Left lung (tissue), 10 donors: Measurements from ENCODE around the gene OCA2. TPM values are rescaled to one million over a fixed set of nuclear protein-coding genes. Genes with fewer than 3 reads are reported as not detected.
A peak's percentile ranks its signal among the peaks of the same experiment; 100 is the strongest.

Source experiments
- ATAC-seq: fragments of 200-7000 bp; cut with Tn5 transposase; one replicate; pipeline ENCODE4 v1.9.1; 2020; ENCODE audit warnings: moderate library complexity
- DNase-seq, 4 donors: peaks; one replicate each; pipeline ENCODE4 v3.0.0-alpha.2; 2013 to 2020
- H3K27ac ChIP-seq, 2 donors: fragments of 200-600 bp; sonication (generic) in 1 of 2; one replicate each; pipeline versions ENCODE4 v1.5.0 to v1.8.0; 2020 to 2021
- H3K27me3 ChIP-seq, 2 donors: fragments of 200-600 bp; sonication (generic) in 1 of 2; one replicate each; pipeline versions ENCODE4 v1.5.0 to v1.8.0; 2020 to 2021
- H3K36me3 ChIP-seq, 2 donors: fragments of 200-600 bp; sonication (generic) in 1 of 2; one replicate each; pipeline versions ENCODE4 v1.5.0 to v1.8.0; 2020 to 2021
- H3K4me1 ChIP-seq, 2 donors: fragments of 200-600 bp; one replicate each; pipeline ENCODE4 v1.8.0; 2021
- H3K4me3 ChIP-seq, 2 donors: fragments of 200-600 bp; sonication (generic) in 1 of 2; one replicate each; pipeline versions ENCODE4 v1.5.0 to v1.8.0; 2020 to 2021; ENCODE audit warnings: mild to moderate bottlenecking in 1 of 2
- H3K9me3 ChIP-seq, 2 donors: fragments of 200-600 bp; sonication (generic) in 1 of 2; one replicate each; pipeline versions ENCODE4 v1.5.0 to v1.8.0; 2020 to 2021
- intact Hi-C, 2 donors: fragments of 100-400 bp; cut with DNase I; formaldehyde crosslinking; loops; one replicate each; pipeline versions ENCODE4 v1.11.2 to v1.14.2; 2022
- polyA plus RNA-seq, 6 donors: library from polyadenylated mRNA; unstranded; fragments of 120-200 nt; gene quantifications; one replicate each; pipeline ENCODE4 v1.2.1, GENCODE V29; 2013; ENCODE audit not compliant: insufficient read length in 6 of 6
- total RNA-seq, 2 donors: library from RNA; stranded (reverse); fragmentation: NEBNext Ultra II Directional; extraction: Animal tissue kit (Norgen Biotek cat#: 25700); gene quantifications; one replicate each; pipeline ENCODE4 v1.2.1, GENCODE V29; 2021
- TF ChIP-seq, protein P1 (sequence below), 2 donors: fragments of 200-600 bp; sonication (generic) in 1 of 2; IDR thresholded peaks; one replicate each; pipeline versions ENCODE4 v1.5.0 to v1.8.0; 2021; ENCODE audit warnings: antibody characterized with exemption in 2 of 2
- donor health status: DM: no; HTN: yes; CAD: no.
- donor health status: DM: no; HTN: no; CAD: no.

The OCA2 gene
- total and polyA plus RNA-seq, 8 donors = 0.81 to 21.7 (median 13.2) TPM

DNA sequence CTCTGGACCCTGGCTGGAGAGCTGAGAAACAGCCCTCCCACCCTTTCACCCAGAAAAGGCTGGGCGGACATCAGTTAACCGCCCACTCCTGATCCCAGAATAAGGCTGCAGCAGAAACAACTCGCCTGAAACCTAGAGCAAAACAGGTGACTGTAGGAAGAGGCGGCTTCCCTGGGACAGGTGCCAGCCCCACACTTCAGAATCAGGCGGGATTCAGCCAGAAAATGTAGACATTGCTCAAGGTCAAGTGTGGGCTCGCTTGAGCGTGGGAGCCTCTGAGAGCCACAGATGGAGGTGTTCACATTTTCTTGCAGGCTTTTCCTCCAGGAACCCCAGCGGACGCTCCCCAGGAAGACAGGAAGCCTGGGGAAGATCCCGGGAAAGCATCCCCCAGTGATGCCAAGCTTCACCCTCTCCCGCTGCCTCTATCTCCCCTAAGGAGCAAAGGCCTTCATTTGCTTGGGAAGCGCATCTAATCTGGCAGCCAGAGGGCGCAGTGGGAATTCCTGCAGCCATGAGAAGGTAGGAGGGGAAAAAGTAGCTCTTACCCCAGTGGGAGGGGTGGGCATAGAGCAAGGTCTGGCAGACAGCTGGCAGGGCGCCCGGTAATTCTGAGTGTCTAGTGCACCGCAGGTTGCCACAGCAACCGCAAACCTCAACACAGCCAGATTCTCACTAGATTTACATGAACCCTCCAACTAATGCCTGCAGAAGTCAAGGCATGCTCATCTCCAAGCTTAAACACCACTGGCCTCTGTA, 77.7 kb downstream of the OCA2 start:
- H3K27ac ChIP-seq = no peak overlapping the region
- no peak overlapping the region for H3K4me3 ChIP-seq
- no peaks in the 10 kb centered on the region for H3K9me3 ChIP-seq
- TF ChIP-seq, protein P1, sequence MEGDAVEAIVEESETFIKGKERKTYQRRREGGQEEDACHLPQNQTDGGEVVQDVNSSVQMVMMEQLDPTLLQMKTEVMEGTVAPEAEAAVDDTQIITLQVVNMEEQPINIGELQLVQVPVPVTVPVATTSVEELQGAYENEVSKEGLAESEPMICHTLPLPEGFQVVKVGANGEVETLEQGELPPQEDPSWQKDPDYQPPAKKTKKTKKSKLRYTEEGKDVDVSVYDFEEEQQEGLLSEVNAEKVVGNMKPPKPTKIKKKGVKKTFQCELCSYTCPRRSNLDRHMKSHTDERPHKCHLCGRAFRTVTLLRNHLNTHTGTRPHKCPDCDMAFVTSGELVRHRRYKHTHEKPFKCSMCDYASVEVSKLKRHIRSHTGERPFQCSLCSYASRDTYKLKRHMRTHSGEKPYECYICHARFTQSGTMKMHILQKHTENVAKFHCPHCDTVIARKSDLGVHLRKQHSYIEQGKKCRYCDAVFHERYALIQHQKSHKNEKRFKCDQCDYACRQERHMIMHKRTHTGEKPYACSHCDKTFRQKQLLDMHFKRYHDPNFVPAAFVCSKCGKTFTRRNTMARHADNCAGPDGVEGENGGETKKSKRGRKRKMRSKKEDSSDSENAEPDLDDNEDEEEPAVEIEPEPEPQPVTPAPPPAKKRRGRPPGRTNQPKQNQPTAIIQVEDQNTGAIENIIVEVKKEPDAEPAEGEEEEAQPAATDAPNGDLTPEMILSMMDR (IDR thresholded peaks at IDR 0.05) = peak in 1 of 2 donors; percentile 40
- no peaks in the 10 kb centered on the region for H3K36me3 ChIP-seq
- H3K4me1 ChIP-seq = no peaks in the 10 kb centered on the region
- peak; percentile 58 to 91 (median 74) for DNase-seq
- H3K27me3 ChIP-seq = no peaks in the 10 kb centered on the region
- intact Hi-C loops = no loop called here
- ATAC-seq = peak; percentile 92

GRCh38 chr15:28020644-28021043, 78.5 kb downstream of the OCA2 start:
- intact Hi-C loops = no loop called here
- ATAC-seq = no peak
- Histone ChIP-seq H3K27me3 (no peaks in the 10 kb centered on the region), H3K27ac (no peak overlapping the region), H3K4me1 (no peaks in the 10 kb centered on the region), H3K4me3 (no peak overlapping the region), H3K36me3 (no peaks in the 10 kb centered on the region), H3K9me3 (no peaks in the 10 kb centered on the region)
- DNase-seq = no peak
- TF ChIP-seq, protein P1 (IDR thresholded peaks at IDR 0.05) = no peak

DNA sequence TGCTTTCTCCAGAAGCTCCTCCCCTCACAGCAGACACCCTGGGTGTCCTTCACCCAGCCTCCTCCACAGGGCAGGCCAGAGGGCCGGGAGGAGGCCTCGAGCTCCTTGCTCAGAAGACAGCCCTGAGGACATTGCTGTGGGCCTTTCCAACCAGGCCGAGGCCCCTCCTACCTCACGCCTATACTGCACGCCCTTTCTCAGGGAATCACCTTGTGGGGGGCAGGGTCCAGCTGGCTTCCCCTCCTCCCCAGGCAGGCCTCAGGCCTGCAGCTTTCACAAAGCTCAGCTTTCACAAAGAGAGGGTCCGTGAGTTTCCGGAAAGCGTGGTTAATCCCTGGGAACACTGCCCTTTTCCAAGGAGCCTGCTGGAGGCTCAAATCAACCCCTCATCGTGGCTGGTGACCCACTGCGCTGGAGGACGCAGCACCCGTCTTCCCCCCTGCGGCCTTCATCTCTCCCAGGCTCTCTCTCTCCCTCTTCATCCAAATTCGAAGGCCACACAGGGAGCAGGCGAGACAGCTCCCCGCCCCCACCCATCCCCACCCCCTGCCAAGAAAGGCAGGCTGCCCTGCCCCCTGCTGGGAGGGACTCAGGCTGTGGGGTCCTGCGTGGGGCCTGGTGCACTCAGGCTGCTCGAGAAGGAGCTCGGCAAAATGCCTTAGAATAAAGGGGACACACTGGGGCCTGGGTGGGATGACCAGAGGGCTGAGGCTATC, 79.4 kb downstream of the OCA2 start:
- no peaks in the 10 kb centered on the region for H3K9me3 ChIP-seq
- ATAC-seq = no peak
- no peak overlapping the region for H3K27ac ChIP-seq
- H3K36me3 ChIP-seq = no peaks in the 10 kb centered on the region
- H3K27me3 ChIP-seq = no peaks in the 10 kb centered on the region
- no peak overlapping the region for H3K4me3 ChIP-seq
- H3K4me1 ChIP-seq = no peaks in the 10 kb centered on the region
- peak in 2 of 4 donors; percentile 27 to 50 for DNase-seq
- TF ChIP-seq, protein P1 (IDR thresholded peaks at IDR 0.05) = no peak
- intact Hi-C loops = no loop called here

- ATAC-seq (no peak), DNase-seq (no peak)
- no peaks in the 10 kb centered on the region for H3K27me3 ChIP-seq
- H3K4me1 ChIP-seq = no peaks in the 10 kb centered on the region
- H3K4me3 ChIP-seq = no peak overlapping the region
- H3K36me3 ChIP-seq = no peaks in the 10 kb centered on the region
- intact Hi-C loops = no loop called here
- H3K27ac ChIP-seq = no peak overlapping the region
- no peaks in the 10 kb centered on the region for H3K9me3 ChIP-seq
- TF ChIP-seq, protein P1 (IDR thresholded peaks at IDR 0.05) = no peak
These were observed 80.6 kb downstream of the OCA2 start for GRCh38 chr15:28018291-28019044.
